ENCODE data around the gene CDKN3. TPM values are rescaled to one million over a fixed set of nuclear protein-coding genes. Genes with fewer than 3 reads are reported as not detected.
"Not testable (repeated sequence)": the region's sequence is repeated elsewhere in the genome, so short reads cannot be mapped to it uniquely, and the experiment has no call there.

Gene CDKN3
- total RNA-seq, 1 experiment from 2014 or later, result 62.5 TPM

DNA sequence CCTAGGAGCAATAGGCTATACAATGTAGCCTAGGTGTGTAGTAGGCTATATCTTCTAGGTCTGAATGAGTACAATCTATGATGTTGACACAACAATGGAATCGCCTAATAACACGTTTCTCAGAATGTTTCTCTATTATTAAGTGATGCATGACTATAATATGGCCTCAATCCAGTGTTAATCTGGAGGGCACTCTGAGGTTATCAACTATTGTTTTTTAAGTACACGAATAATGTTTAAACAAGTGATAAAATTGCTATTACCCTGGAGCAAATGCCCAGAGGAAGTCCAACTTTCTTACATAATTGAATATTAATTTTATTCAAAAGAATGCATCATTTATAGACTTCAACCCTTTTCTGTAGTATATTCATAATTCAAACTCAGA is 60.8 kb downstream of the CDKN3 start:
- Histone ChIP-seq H3K27me3 (ENCODE audit: insufficient read depth, low read length) (no peaks in the 10 kb centered on the region), H3K79me2 (ENCODE audit: insufficient read depth, low read length) (no peaks in the 10 kb centered on the region), H3K4me3 (replicated peaks in 1 of 2; ENCODE audit: low read depth in 1 of 2, low read length in 2 of 2) (no peak overlapping the region), H3K9ac (ENCODE audit: low read length) (no peak overlapping the region), H3K9me2 (ENCODE audit: insufficient read depth) (no peaks in the 10 kb centered on the region), H4K20me1 (ENCODE audit: insufficient read depth) (no peaks in the 10 kb centered on the region), H3K9me3 (ENCODE audit: control insufficient read depth in 1 of 2, insufficient read depth in 1 of 2, low read depth in 1 of 2, low read length in 2 of 2) (peaks cover 4 to 6% of the 10 kb centered on the region in 2 experiments; a peak in 1 of 4 replicates), H3K27ac (ENCODE audit: low read depth, low read length) (no peak overlapping the region), H3K36me3 (ENCODE audit: control insufficient read depth in 1 of 2, insufficient read depth in 2 of 2, low read length in 2 of 2) (no peaks in the 10 kb centered on the region), H3K4me2 (ENCODE audit: low read length) (no peak overlapping the region), H2AFZ (ENCODE audit: low read depth, low read length, poor library complexity, severe bottlenecking) (no peak overlapping the region), H3K4me1 (ENCODE audit: control insufficient read depth in 1 of 2, insufficient read depth in 2 of 2, low read length in 2 of 2) (peaks cover 0 to 5% of the 10 kb centered on the region in 2 experiments; a peak in 2 of 4 replicates)
- no peak for ATAC-seq
- ChIA-PET RAD21 (ENCODE audit: low non-redundant PET in 1 of 2, low total read pairs in 2 of 2, uncharacterized antibody in 2 of 2, unreplicated experiment in 2 of 2) (no interaction called here), CTCF (no interaction called here), POLR2A (no interaction called here)
- BruUV-seq (replicated peaks), result no TSS peak
- TF ChIP-seq, protein P1, sequence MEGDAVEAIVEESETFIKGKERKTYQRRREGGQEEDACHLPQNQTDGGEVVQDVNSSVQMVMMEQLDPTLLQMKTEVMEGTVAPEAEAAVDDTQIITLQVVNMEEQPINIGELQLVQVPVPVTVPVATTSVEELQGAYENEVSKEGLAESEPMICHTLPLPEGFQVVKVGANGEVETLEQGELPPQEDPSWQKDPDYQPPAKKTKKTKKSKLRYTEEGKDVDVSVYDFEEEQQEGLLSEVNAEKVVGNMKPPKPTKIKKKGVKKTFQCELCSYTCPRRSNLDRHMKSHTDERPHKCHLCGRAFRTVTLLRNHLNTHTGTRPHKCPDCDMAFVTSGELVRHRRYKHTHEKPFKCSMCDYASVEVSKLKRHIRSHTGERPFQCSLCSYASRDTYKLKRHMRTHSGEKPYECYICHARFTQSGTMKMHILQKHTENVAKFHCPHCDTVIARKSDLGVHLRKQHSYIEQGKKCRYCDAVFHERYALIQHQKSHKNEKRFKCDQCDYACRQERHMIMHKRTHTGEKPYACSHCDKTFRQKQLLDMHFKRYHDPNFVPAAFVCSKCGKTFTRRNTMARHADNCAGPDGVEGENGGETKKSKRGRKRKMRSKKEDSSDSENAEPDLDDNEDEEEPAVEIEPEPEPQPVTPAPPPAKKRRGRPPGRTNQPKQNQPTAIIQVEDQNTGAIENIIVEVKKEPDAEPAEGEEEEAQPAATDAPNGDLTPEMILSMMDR (IDR thresholded peaks at IDR 0.05 in 2 of 3, conservative IDR thresholded peaks at IDR 0.05 in 1 of 3; ENCODE audit: borderline replicate concordance in 1 of 3, insufficient read depth in 1 of 3, low read depth in 2 of 3, low read length in 2 of 3), result no peak
- TF ChIP-seq EGR1 (IDR thresholded peaks at IDR 0.05; ENCODE audit: low read depth) (no peak), ZFX (IDR thresholded peaks at IDR 0.05) (no peak), CEBPB (IDR thresholded peaks at IDR 0.05; ENCODE audit: low read depth) (no peak), TCF7L2 (IDR thresholded peaks at IDR 0.05; ENCODE audit: borderline replicate concordance, extremely low read depth, insufficient read depth, insufficient read length) (no peak), ZNF274 (IDR thresholded peaks at IDR 0.05; ENCODE audit: low read depth, low read length) (no peak), YY1 (IDR thresholded peaks at IDR 0.05; ENCODE audit: extremely low read depth, insufficient replicate concordance, low read depth, low read length) (no peak), FOSL1 (IDR thresholded peaks at IDR 0.05; ENCODE audit: low read depth) (no peak), SP1 (IDR thresholded peaks at IDR 0.05; ENCODE audit: low read depth) (no peak), SIN3A (IDR thresholded peaks at IDR 0.05; ENCODE audit: low read depth) (no peak), POLR2A (IDR thresholded peaks at IDR 0.05; ENCODE audit: borderline replicate concordance, extremely low read depth, insufficient read depth, insufficient read length) (no peak)
- intact Hi-C loops (cut with micrococcal nuclease), result no loop called here
- no peak for DNase-seq (ENCODE audit: low read depth, low spot score)

DNA sequence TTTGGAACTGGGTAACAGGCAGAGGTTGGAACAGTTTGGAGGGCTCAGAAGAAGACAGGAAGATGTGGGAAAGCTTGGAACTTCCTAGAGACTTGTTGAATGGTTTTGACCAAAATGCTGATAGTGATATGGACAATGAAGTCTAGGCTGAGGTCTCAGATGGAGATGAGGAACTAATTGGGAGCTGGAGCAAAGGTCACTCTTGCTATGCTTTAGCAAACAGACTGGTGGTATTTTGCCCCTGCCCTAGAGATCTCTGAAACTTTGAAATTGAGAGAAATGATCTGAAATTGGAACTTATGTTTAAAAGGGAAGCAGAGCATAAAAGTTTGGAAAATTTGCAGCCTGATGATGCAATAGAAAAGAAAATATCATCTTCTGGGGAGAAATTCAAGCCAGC is 61.7 kb downstream of the CDKN3 start:
- H3K4me3 ChIP-seq (replicated peaks in 1 of 2; ENCODE audit: low read depth in 1 of 2, low read length in 2 of 2); H3K9me2 ChIP-seq (ENCODE audit: insufficient read depth); ATAC-seq; intact Hi-C loops (cut with micrococcal nuclease); H3K4me1 ChIP-seq (ENCODE audit: control insufficient read depth in 1 of 2, insufficient read depth in 2 of 2, low read length in 2 of 2); DNase-seq (ENCODE audit: low read depth, low spot score); POLR2A ChIA-PET; H3K27ac ChIP-seq (ENCODE audit: low read depth, low read length); RAD21 ChIA-PET (ENCODE audit: low non-redundant PET in 1 of 2, low total read pairs in 2 of 2, uncharacterized antibody in 2 of 2, unreplicated experiment in 2 of 2); H4K20me1 ChIP-seq (ENCODE audit: insufficient read depth); CTCF ChIA-PET; H2AFZ ChIP-seq (ENCODE audit: low read depth, low read length, poor library complexity, severe bottlenecking); H3K9ac ChIP-seq (ENCODE audit: low read length); H3K36me3 ChIP-seq (ENCODE audit: control insufficient read depth in 1 of 2, insufficient read depth in 2 of 2, low read length in 2 of 2); H3K9me3 ChIP-seq (ENCODE audit: control insufficient read depth in 1 of 2, insufficient read depth in 1 of 2, low read depth in 1 of 2, low read length in 2 of 2); H3K4me2 ChIP-seq (ENCODE audit: low read length); H3K79me2 ChIP-seq (ENCODE audit: insufficient read depth, low read length); BruUV-seq (replicated peaks); H3K27me3 ChIP-seq (ENCODE audit: insufficient read depth, low read length): not testable (repeated sequence)
